Adrenal gland (tissue), 12 donors: ENCODE measurements around the gene WIPF1. TPM values are rescaled to one million over a fixed set of nuclear protein-coding genes. Genes with fewer than 3 reads are reported as not detected.

Experiments used
- DNase-seq, 7 donors: peaks; one replicate each; pipeline ENCODE4 v3.0.0-alpha.2; 2019 to 2020
- H3K27ac ChIP-seq, 5 donors: fragments of 200-600 bp; sonication (generic) in 4 of 5; 1 replicate in 3 of 5; 2 replicates in 2 of 5; pipeline versions ENCODE4 v1.5.1 to v1.8.0; 2016 to 2020; ENCODE audit warnings: mild to moderate bottlenecking in 1 of 5
- H3K27me3 ChIP-seq: fragments of 200-600 bp; 2 replicates; pipeline ENCODE4 v1.8.0; 2021
- H3K36me3 ChIP-seq, 2 donors: fragments of 200-600 bp; replicated peaks in 1 of 2; 1 replicate in 1 of 2; 2 replicates in 1 of 2; pipeline versions ENCODE4 v1.5.1 to v1.8.0; 2018 to 2022
- H3K4me1 ChIP-seq, 2 donors: fragments of 200-600 bp; replicated peaks in 1 of 2; 1 replicate in 1 of 2; 2 replicates in 1 of 2; pipeline versions ENCODE4 v1.5.1 to v1.8.0; 2018 to 2021
- H3K4me3 ChIP-seq, 4 donors: fragments of 200-600 bp; sonication (generic) in 3 of 4; one replicate each; pipeline ENCODE4 v1.5.1; 2016 to 2018
- H3K9me3 ChIP-seq, 3 donors: fragments of 200-600 bp; sonication (generic) in 1 of 3; replicated peaks in 1 of 3; 1 replicate in 2 of 3; 2 replicates in 1 of 3; pipeline versions ENCODE4 v1.5.1 to v1.8.0; 2016 to 2021
- POLR2A ChIP-seq, 2 donors: fragments of 450-650 bp; IDR thresholded peaks; one replicate each; pipeline ENCODE4 v1.6.1; 2017; ENCODE audit warnings: antibody characterized with exemption in 2 of 2, mild to moderate bottlenecking in 2 of 2, moderate library complexity in 1 of 2
- WGBS, 4 donors: extraction: QIAGEN DNeasy Blood & Tissue Kit in 2 of 4; methylation state at CpG; one replicate each; pipeline versions ENCODE4 v1.1.5 to v1.1.7; 2013 to 2017; 5-methylcytosine and 5-hydroxymethylcytosine counted together
- intact Hi-C, 2 donors: fragments of 100-400 bp; cut with DNase I; formaldehyde crosslinking; loops; one replicate each; pipeline versions ENCODE4 v1.14.1 to v1.15.0; 2022 to 2023
- polyA plus RNA-seq, 3 donors: library from polyadenylated mRNA; stranded (reverse); fragments of 200-250 nt in 2 of 3; fragments of 350-450 nt in 1 of 3; fragmentation: Illumina TruSeq in 1 of 3; extraction: RNeasy Lipid Tissue Mini Kit (QIAGEN cat#74804) in 1 of 3; gene quantifications; one replicate each; pipeline ENCODE4 v1.2.3, GENCODE V29; 2013 to 2014
- small RNA-seq, 2 donors: library from RNA; depleted of rRNA; stranded (forward); fragments of <200 nt; gene quantifications; one replicate each; pipeline ENCODE3, GENCODE V24; 2016
- total RNA-seq, 9 donors: library from RNA; depleted of rRNA in 4 of 9; stranded (reverse); fragments of >200 nt in 4 of 9; fragments of 120-200 nt in 1 of 9; fragmentation: NEBNext Ultra II Directional in 1 of 9; extraction: Animal tissue kit (Norgen Biotek cat#: 25700) in 1 of 9; gene quantifications; one replicate each; pipeline versions ENCODE4 v1.1.0 to v1.2.4, GENCODE V29; 2013 to 2023
- TF ChIP-seq, protein P1 (sequence below), 6 experiments: fragments of 450-650 bp in 4 of 6; fragments of 200-600 bp in 2 of 6; sonication (generic) in 1 of 6; IDR thresholded peaks; 1 replicate in 5 of 6; 2 replicates in 1 of 6; pipeline versions ENCODE4 v1.5.1 to v1.8.0; 2016 to 2021; ENCODE audit warnings: antibody characterized with exemption in 6 of 6, mild to moderate bottlenecking in 2 of 6, moderate library complexity in 1 of 6
- donor health status: healthy with polysubstance abuse.
- donor health status: Bipolar disorder and iron deficiency.
- donor health status: DM: yes; HTN: yes; CAD: no.
- donor health status: DM: no; HTN: no; CAD: no.
- donor health status: DM: no; HTN: no; CAD: no.
- donor health status: DM: yes; HTN: yes; CAD: no.

Gene WIPF1
- total and polyA plus RNA-seq, 12 donors: 4.8 to 42.4 (median 24.6) TPM

DNA sequence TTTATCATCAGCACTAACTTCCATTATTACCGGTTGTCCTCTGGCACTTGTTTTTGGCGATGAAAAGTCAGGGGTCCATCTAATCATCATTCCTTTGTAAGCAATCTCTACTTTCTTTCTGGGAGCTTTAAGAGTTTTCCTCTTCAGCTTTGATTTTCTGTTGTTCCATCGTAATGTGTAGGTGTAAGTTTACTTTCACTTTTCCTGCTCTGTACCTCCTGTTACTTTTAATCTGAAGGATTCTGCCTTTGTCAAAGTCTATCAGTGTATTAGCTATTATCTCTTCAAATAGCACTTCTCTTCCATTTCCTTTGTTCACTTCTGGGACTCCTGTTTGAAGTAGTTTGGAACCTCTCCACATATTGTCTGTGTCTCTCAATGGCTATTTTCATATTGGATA is 85.3 kb downstream of the WIPF1 start:
- no peaks in the 10 kb centered on the region for H3K27me3 ChIP-seq
- DNase-seq: no peak
- TF ChIP-seq, protein P1, sequence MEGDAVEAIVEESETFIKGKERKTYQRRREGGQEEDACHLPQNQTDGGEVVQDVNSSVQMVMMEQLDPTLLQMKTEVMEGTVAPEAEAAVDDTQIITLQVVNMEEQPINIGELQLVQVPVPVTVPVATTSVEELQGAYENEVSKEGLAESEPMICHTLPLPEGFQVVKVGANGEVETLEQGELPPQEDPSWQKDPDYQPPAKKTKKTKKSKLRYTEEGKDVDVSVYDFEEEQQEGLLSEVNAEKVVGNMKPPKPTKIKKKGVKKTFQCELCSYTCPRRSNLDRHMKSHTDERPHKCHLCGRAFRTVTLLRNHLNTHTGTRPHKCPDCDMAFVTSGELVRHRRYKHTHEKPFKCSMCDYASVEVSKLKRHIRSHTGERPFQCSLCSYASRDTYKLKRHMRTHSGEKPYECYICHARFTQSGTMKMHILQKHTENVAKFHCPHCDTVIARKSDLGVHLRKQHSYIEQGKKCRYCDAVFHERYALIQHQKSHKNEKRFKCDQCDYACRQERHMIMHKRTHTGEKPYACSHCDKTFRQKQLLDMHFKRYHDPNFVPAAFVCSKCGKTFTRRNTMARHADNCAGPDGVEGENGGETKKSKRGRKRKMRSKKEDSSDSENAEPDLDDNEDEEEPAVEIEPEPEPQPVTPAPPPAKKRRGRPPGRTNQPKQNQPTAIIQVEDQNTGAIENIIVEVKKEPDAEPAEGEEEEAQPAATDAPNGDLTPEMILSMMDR (IDR thresholded peaks at IDR 0.05): no peak
- TF ChIP-seq POLR2A (IDR thresholded peaks at IDR 0.05): no peak
- 85 to 89% (median 86%) methylated on average over 3 of the region's 3 CpGs for WGBS, 4 donors
- no peaks in the 10 kb centered on the region for H3K9me3 ChIP-seq
- no peaks in the 10 kb centered on the region for H3K4me1 ChIP-seq
- intact Hi-C loops: no loop called here
- H3K36me3 ChIP-seq: no peaks in the 10 kb centered on the region
- no peak overlapping the region for H3K27ac ChIP-seq
- H3K4me3 ChIP-seq: no peak overlapping the region

DNA sequence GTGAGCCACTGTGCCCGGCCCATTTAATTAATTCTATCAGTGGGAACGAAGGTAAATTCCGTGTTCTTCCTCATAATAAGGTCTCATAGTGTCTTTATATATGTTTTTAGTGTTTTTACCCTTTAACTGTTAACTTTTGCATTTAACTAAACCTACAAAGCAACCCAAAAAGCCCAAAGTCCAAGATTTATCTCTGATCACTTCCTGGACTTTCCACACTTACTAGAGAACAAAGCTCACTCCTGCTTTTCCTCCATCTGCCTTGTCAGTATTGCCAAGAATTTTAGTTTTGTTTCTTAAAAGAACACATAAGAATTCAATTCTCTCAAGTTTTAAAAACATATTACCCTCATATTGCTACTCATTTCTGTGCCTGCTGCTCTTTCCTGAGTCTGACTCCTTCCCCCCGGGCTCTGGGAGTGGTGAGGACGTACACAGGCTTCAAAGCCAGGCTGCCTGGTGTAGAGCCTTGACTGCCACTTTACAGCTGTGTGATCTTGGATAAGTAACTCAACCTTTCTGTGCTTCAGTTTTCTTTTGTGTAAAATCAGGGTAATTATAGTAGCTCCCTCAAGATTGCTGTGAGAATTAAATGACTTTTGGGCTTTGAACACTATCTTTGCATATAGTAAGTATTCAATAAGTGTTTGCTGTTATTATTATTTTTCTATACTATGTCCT is 85.9 kb downstream of the WIPF1 start:
- Histone ChIP-seq H3K9me3 (no peaks in the 10 kb centered on the region), H3K36me3 (no peaks in the 10 kb centered on the region), H3K27ac (no peak overlapping the region), H3K27me3 (no peaks in the 10 kb centered on the region), H3K4me1 (no peaks in the 10 kb centered on the region), H3K4me3 (no peak overlapping the region)
- DNase-seq: no peak
- TF ChIP-seq, protein P1 (IDR thresholded peaks at IDR 0.05): no peak
- no peak for TF ChIP-seq POLR2A (IDR thresholded peaks at IDR 0.05)
- intact Hi-C loops: no loop called here
- 52 to 55% (median 54%) methylated on average over 5 of the region's 5 CpGs for WGBS, 4 donors

DNA sequence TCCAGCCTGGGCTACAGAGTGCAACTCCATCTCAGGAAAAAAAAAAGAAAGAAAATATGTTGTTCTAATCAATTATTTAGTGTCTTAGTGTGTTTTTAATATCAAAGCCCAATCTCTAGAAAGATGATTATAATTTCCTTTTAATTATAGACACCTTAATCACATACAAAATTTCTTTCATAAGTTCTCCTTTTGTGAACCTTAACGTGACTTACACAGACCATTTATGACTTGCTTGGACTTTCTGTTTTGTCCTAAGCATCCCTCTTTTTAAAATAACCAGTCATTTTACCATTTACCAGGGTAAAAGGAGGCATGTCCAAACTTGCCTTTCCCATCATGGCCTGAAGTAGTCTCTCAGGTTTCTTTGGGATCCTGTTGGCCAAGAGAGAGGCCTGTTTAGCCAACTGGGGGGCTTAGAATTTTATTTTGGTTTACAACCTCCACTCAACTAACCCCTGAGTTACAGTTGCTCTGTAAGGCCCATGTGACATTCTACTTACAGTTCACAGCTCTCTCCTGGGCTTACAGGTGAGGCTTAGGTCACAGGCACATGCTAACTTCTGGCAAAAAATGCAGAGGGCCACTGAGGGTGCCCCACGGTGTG is 86.9 kb downstream of the WIPF1 start:
- DNase-seq: no peak
- intact Hi-C loops: no loop called here
- H3K4me1 ChIP-seq: no peaks in the 10 kb centered on the region
- H3K9me3 ChIP-seq: no peaks in the 10 kb centered on the region
- H3K36me3 ChIP-seq: no peaks in the 10 kb centered on the region
- H3K4me3 ChIP-seq: no peak overlapping the region
- no peak overlapping the region for H3K27ac ChIP-seq
- 42 to 47% (median 46%) methylated on average over 2 of the region's 2 CpGs for WGBS, 4 donors
- no peak for TF ChIP-seq POLR2A (IDR thresholded peaks at IDR 0.05)
- TF ChIP-seq, protein P1 (IDR thresholded peaks at IDR 0.05): no peak
- no peaks in the 10 kb centered on the region for H3K27me3 ChIP-seq

Small RNAs within 50 kb of the gene (small RNA-seq; reads per million reads assigned to genes)
- gene RNU6-5P: 0 reads per million in 2 donors

Other genes starting within 250 kb of the WIPF1 start
- gene SCRN3, start 202.1 kb downstream of the WIPF1 start, total RNA-seq: 10 to 100 TPM; 17.6 to 60.6 (median 30.5) TPM
- gene SCRN3, start 202.1 kb downstream of the WIPF1 start, polyA plus RNA-seq: 10 to 100 TPM in 2 of 3 donors, 1 to 10 TPM in 1; 8.8 to 55.4 (median 19.7) TPM
- gene GPR155, start 110.8 kb downstream of the WIPF1 start, total RNA-seq: 10 to 100 TPM in 5 of 9 donors, 1 to 10 TPM in 4; 3.7 to 17.6 (median 11.4) TPM
- 10 to 100 TPM in 1 of 3 donors, 1 to 10 TPM in 2; 1.8 to 10.3 (median 3.9) TPM for gene GPR155, start 110.8 kb downstream of the WIPF1 start, polyA plus RNA-seq
- under 1 TPM in 1 of 9 donors, not detected in 8; 0.37 TPM for gene CHRNA1, start 166.7 kb upstream of the WIPF1 start, total RNA-seq
- not detected for gene CHRNA1, start 166.7 kb upstream of the WIPF1 start, polyA plus RNA-seq